ENCODE data around the gene PLCL1. TPM values are rescaled to one million over a fixed set of nuclear protein-coding genes. Genes with fewer than 3 reads are reported as not detected.

Gene PLCL1
- total and polyA plus RNA-seq, 2 donors (not counting 3 experiments of a cell fraction or from before 2014, with no cell fraction given), result 0.79 to 3.4 TPM

DNA sequence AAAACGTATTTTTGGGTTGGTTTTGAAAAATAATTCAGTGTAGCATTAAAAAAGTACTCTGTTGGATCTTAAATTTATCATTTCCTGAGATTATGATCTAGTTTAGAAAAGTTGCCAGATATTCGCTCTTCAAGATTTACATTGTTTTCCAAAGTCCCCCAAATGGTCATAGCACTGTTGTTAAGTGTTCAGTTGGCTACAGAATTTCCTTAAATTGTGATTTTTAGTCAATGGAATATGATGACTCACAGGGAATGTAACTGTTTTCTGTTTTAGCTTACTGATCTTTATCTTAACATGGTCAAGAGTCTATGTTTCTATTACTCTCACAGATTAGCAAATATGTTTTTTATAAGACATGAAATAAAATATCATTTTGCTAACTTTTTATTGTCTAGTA lies 23.2 kb downstream of the PLCL1 start:
- BruUV-seq (replicated peaks), result no TSS peak
- CTCF ChIA-PET, result interaction anchor here (0.6 to 2.1 kb wide), 5 partner anchors 10 to 300 kb away, joined by 3 to 13 read pairs (median 3); no protein-coding TSS in a partner anchor
- no peaks in the 10 kb centered on the region for H4K20me1 ChIP-seq (replicated peaks; ENCODE audit: control insufficient read depth, extremely low read depth, insufficient read depth, low read length)
- peak; percentile 89 for DNase-seq (ENCODE audit: low read depth, low spot score)
- H3K27ac ChIP-seq (ENCODE audit: insufficient read depth, low read depth, low read length), result peak overlapping the region; percentile 51
- TF ChIP-seq FOS (IDR thresholded peaks at IDR 0.05; ENCODE audit: borderline replicate concordance, insufficient read depth, low read length), result peak; percentile 86
- TF ChIP-seq MYC (IDR thresholded peaks at IDR 0.05; ENCODE audit: low read depth, low read length), result no peak
- peak; percentile 86 for TF ChIP-seq JUN (IDR thresholded peaks at IDR 0.05; ENCODE audit: borderline replicate concordance, insufficient read depth, insufficient read length, low read depth)
- TF ChIP-seq, protein P1, sequence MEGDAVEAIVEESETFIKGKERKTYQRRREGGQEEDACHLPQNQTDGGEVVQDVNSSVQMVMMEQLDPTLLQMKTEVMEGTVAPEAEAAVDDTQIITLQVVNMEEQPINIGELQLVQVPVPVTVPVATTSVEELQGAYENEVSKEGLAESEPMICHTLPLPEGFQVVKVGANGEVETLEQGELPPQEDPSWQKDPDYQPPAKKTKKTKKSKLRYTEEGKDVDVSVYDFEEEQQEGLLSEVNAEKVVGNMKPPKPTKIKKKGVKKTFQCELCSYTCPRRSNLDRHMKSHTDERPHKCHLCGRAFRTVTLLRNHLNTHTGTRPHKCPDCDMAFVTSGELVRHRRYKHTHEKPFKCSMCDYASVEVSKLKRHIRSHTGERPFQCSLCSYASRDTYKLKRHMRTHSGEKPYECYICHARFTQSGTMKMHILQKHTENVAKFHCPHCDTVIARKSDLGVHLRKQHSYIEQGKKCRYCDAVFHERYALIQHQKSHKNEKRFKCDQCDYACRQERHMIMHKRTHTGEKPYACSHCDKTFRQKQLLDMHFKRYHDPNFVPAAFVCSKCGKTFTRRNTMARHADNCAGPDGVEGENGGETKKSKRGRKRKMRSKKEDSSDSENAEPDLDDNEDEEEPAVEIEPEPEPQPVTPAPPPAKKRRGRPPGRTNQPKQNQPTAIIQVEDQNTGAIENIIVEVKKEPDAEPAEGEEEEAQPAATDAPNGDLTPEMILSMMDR (IDR thresholded peaks at IDR 0.05; ENCODE audit: extremely low read depth in 1 of 2, insufficient read depth in 1 of 2, low read depth in 1 of 2, low read length in 2 of 2), result no peak
- peak; percentile 36 for TF ChIP-seq POLR2AphosphoS5 (IDR thresholded peaks at IDR 0.05; ENCODE audit: insufficient read depth, low read depth, low read length)
- TF ChIP-seq, protein P2, sequence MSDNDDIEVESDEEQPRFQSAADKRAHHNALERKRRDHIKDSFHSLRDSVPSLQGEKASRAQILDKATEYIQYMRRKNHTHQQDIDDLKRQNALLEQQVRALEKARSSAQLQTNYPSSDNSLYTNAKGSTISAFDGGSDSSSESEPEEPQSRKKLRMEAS (IDR thresholded peaks at IDR 0.05; ENCODE audit: insufficient read depth, insufficient read length), result no peak
- TF ChIP-seq EZH2 (IDR thresholded peaks at IDR 0.05; ENCODE audit: borderline replicate concordance, low read depth, low read length, severe bottlenecking), result no peak
- peak; percentile 97 for TF ChIP-seq GATA2 (IDR thresholded peaks at IDR 0.05; ENCODE audit: insufficient read depth, insufficient read length, low read depth, low read length)
- no peak for TF ChIP-seq POLR2A (IDR thresholded peaks at IDR 0.05; ENCODE audit: low read depth, low read length)
- H3K4me3 ChIP-seq (replicated peaks in 1 of 3; ENCODE audit: insufficient read depth in 1 of 3, low read depth in 1 of 3, low read length in 3 of 3), result peak overlapping the region in 1 of 3 experiments; percentile 43
- dilution Hi-C loops (cut with MboI; ENCODE audit: extremely low pct_ligation_motif_present, low sequenced_read_pairs), result no loop called here
- FAIRE-seq, result peak; percentile 80
- H3K9me3 ChIP-seq (replicated peaks; ENCODE audit: control insufficient read depth, insufficient read depth, low read length), result no peaks in the 10 kb centered on the region
- H3K36me3 ChIP-seq (ENCODE audit: control insufficient read depth in 2 of 2, extremely low read depth in 1 of 2, insufficient read depth in 2 of 2, low read length in 2 of 2), result no peaks in the 10 kb centered on the region
- no peak overlapping the region for H3K9ac ChIP-seq (replicated peaks; ENCODE audit: extremely low read depth, insufficient read depth, low read length)
- H3K4me1 ChIP-seq (ENCODE audit: control insufficient read depth, extremely low read depth, insufficient read depth, low read length), result peaks cover 28% of the 10 kb centered on the region
- H3K79me2 ChIP-seq (ENCODE audit: control insufficient read depth, insufficient read depth, low read length), result no peaks in the 10 kb centered on the region
- no peak overlapping the region for H2AFZ ChIP-seq (ENCODE audit: low read depth, low read length)
- H3K9me1 ChIP-seq (replicated peaks; ENCODE audit: control insufficient read depth, extremely low read depth, insufficient read depth, low read length), result no peaks in the 10 kb centered on the region
- no peaks in the 10 kb centered on the region for H3K27me3 ChIP-seq (ENCODE audit: control insufficient read depth in 2 of 2, insufficient read depth in 2 of 2, low read length in 2 of 2)
- POLR2A ChIA-PET, result no interaction called here
- H3K4me2 ChIP-seq (ENCODE audit: insufficient read depth, low read length), result peak overlapping the region; percentile 82
- intact Hi-C loops (cut with micrococcal nuclease), result loop anchor here (1.0 kb wide), 2 partner anchors 23 to 102 kb away; partner anchors contain the start of gene PLCL1
